B cell (primary cell): Measurements from ENCODE around the gene BABAM2. TPM values are rescaled to one million over a fixed set of nuclear protein-coding genes. Genes with fewer than 3 reads are reported as not detected.

Experiments used
- ATAC-seq: fragments of 200-7000 bp; cut with Tn5 transposase; one replicate; pipeline ENCODE4 v1.10.0; 2021; ENCODE audit warnings: low read depth, mild to moderate bottlenecking, moderate number of reproducible peaks, moderate library complexity
- CTCF ChIA-PET: fragments of 350-600 bp; sonication (Branson Sonifier 250); formaldehyde crosslinking; loops from one replicate; lab custom pipeline; 2021; ENCODE audit warnings: antibody characterized with exemption, inconsistent platforms; lab: Charles Lee
- POLR2A ChIA-PET: fragments of 350-600 bp; sonication (Branson Sonifier 250); formaldehyde crosslinking; loops from one replicate; lab custom pipeline; 2021; ENCODE audit warnings: antibody characterized with exemption; lab: Charles Lee
- DNase-seq: peaks from one replicate; pipeline ENCODE4 v3.0.0; 2013
- H2AFZ ChIP-seq: 2 replicates; pipeline ENCODE4 v1.6.1; 2012; ENCODE audit warnings: mild to moderate bottlenecking, low read depth, low read length; ENCODE audit not compliant: insufficient read depth, poor library complexity, severe bottlenecking
- H3K27ac ChIP-seq, 2 donors: 1 replicate in 1 of 2; 2 replicates in 1 of 2; pipeline ENCODE4 v1.5.1; 2012 to 2013; ENCODE audit warnings: low read length in 2 of 2, mild to moderate bottlenecking in 2 of 2, moderate library complexity in 1 of 2
- H3K27me3 ChIP-seq, 4 experiments: fragments of 200-600 bp in 1 of 4; sonication (generic) in 1 of 4; replicated peaks in 1 of 4; 1 replicate in 2 of 4; 2 replicates in 2 of 4; pipeline versions ENCODE4 v1.6.1 to v1.7.0; 2013 to 2016; ENCODE audit warnings: low read length in 3 of 4, mild to moderate bottlenecking in 2 of 4, mixed read lengths in 1 of 4, moderate library complexity in 1 of 4; ENCODE audit not compliant: insufficient read depth in 4 of 4, control insufficient read depth in 3 of 4; ENCODE audit errors: control extremely low read depth in 1 of 4
- H3K36me3 ChIP-seq, 2 experiments: replicated peaks in 1 of 2; 1 replicate in 1 of 2; 2 replicates in 1 of 2; pipeline versions ENCODE4 v1.6.1 to v1.7.1; 2013; ENCODE audit warnings: low read length in 1 of 2; ENCODE audit not compliant: insufficient read depth in 2 of 2, control insufficient read depth in 1 of 2; ENCODE audit errors: control extremely low read depth in 1 of 2, extremely low read depth in 1 of 2
- H3K4me1 ChIP-seq, 2 donors: fragments of 200-600 bp in 1 of 2; sonication (generic) in 1 of 2; 1 replicate in 1 of 2; 2 replicates in 1 of 2; pipeline versions ENCODE4 v1.5.1 to v1.6.1; 2013 to 2017; ENCODE audit warnings: low read length in 2 of 2; ENCODE audit not compliant: control insufficient read depth in 2 of 2, insufficient read depth in 2 of 2
- H3K4me2 ChIP-seq: replicated peaks from 2 replicates; pipeline ENCODE3; 2012; ENCODE audit warnings: mild to moderate bottlenecking, low read depth, low read length; ENCODE audit not compliant: poor library complexity, severe bottlenecking
- H3K4me3 ChIP-seq, 5 experiments: fragments of 200-600 bp in 1 of 5; sonication (generic) in 1 of 5; 1 replicate in 3 of 5; 2 replicates in 2 of 5; pipeline versions ENCODE4 v1.5.1 to v1.7.0; 2011 to 2016; ENCODE audit warnings: low read length in 4 of 5, mild to moderate bottlenecking in 4 of 5, low read depth in 2 of 5, control low read depth in 1 of 5, moderate library complexity in 1 of 5; ENCODE audit not compliant: insufficient read depth in 1 of 5; ENCODE audit errors: control extremely low read depth in 1 of 5, extremely low read depth in 1 of 5
- H3K79me2 ChIP-seq: fragments of 200-600 bp; sonication (generic); one replicate; pipeline ENCODE4 v1.6.0; 2016; ENCODE audit warnings: low read length; ENCODE audit not compliant: control insufficient read depth, insufficient read depth
- H3K9ac ChIP-seq: fragments of 200-600 bp; sonication (generic); 2 replicates; pipeline ENCODE4 v1.6.1; 2017; ENCODE audit warnings: mild to moderate bottlenecking, low read length, moderate library complexity
- H3K9me3 ChIP-seq, 3 donors: one replicate each; pipeline versions ENCODE4 v1.6.1 to v1.7.1; 2013; ENCODE audit warnings: low read length in 2 of 3; ENCODE audit not compliant: control insufficient read depth in 2 of 3, insufficient read depth in 1 of 3; ENCODE audit errors: control extremely low read depth in 1 of 3
- H4K20me1 ChIP-seq: 2 replicates; pipeline ENCODE4 v1.6.0; 2012; ENCODE audit warnings: mild to moderate bottlenecking, low read length; ENCODE audit not compliant: insufficient read depth, control insufficient read depth, poor library complexity, severe bottlenecking
- H3K27ac Mint-ChIP-seq: one replicate; pipeline ENCODE4 v1.8.0; 2021; ENCODE audit warnings: mixed read lengths
- H3K27me3 Mint-ChIP-seq: one replicate; pipeline ENCODE4 v1.8.0; 2021; ENCODE audit warnings: mixed read lengths
- H3K4me1 Mint-ChIP-seq: one replicate; pipeline ENCODE4 v1.8.0; 2021; ENCODE audit warnings: mixed read lengths
- H3K4me3 Mint-ChIP-seq: one replicate; pipeline ENCODE4 v1.8.0; 2021; ENCODE audit warnings: mixed read lengths
- H3K9me3 Mint-ChIP-seq: one replicate; pipeline ENCODE4 v1.8.0; 2022; ENCODE audit warnings: mixed read lengths; ENCODE audit not compliant: insufficient read depth
- CTCF ChIP-seq: fragments of 200-600 bp; IDR thresholded peaks from one replicate; pipeline ENCODE4 v1.8.0; 2022; ENCODE audit warnings: antibody characterized with exemption, mild to moderate bottlenecking
- EZH2 ChIP-seq: IDR thresholded peaks from 2 replicates; pipeline ENCODE4 v1.6.1; 2012; ENCODE audit warnings: borderline replicate concordance, low read depth, mild to moderate bottlenecking, moderate library complexity, low read length; ENCODE audit not compliant: insufficient read depth, poor library complexity, severe bottlenecking
- WGBS: methylation state at CpG from one replicate; pipeline ENCODE4 v1.1.5; 2013; ENCODE audit warnings: missing lambda C conversion rate; ENCODE audit not compliant: insufficient coverage; 5-methylcytosine and 5-hydroxymethylcytosine counted together
- intact Hi-C: fragments of 100-400 bp; cut with micrococcal nuclease; formaldehyde crosslinking; loops from one replicate; pipeline ENCODE4 v1.10.0; 2022
- polyA plus RNA-seq: library from polyadenylated mRNA; depleted of rRNA; stranded (reverse); fragments of >200 nt; gene quantifications from 2 replicates; pipeline ENCODE4 v1.2.3, GENCODE V29; 2012
- total RNA-seq, 2 donors: library from RNA; stranded (reverse); fragments of 120-200 nt in 1 of 2; gene quantifications; 1 replicate in 1 of 2; 2 replicates in 1 of 2; pipeline versions ENCODE4 v1.2.3 to v1.2.4, GENCODE V29; 2013 to 2022

BABAM2 gene
- total and polyA plus RNA-seq, 2 donors (not counting 1 experiment from before 2014, with no cell fraction given) = 22.3 to 69.6 TPM

- no peak overlapping the region for H3K27ac Mint-ChIP-seq
- H3K4me3 Mint-ChIP-seq = no peak overlapping the region
- ATAC-seq (no peak), DNase-seq (no peak)
- no peaks in the 10 kb centered on the region for H3K27me3 ChIP-seq
- no peak overlapping the region for H3K4me2 ChIP-seq
- WGBS = 92% methylated on average over 4 of the region's 5 CpGs
- H2AFZ ChIP-seq = no peak overlapping the region
- no peaks in the 10 kb centered on the region for H3K36me3 ChIP-seq
- intact Hi-C loops = no loop called here
- no peak overlapping the region for H3K27ac ChIP-seq
- H3K4me1 Mint-ChIP-seq = no peaks in the 10 kb centered on the region
- CTCF ChIA-PET = no interaction called here
- H3K9me3 ChIP-seq = no peaks in the 10 kb centered on the region
- H3K9me3 Mint-ChIP-seq = peaks cover 4% of the 10 kb centered on the region
- H3K79me2 ChIP-seq = no peaks in the 10 kb centered on the region
- H3K27me3 Mint-ChIP-seq = no peaks in the 10 kb centered on the region
- no peaks in the 10 kb centered on the region for H4K20me1 ChIP-seq
- POLR2A ChIA-PET = no interaction called here
- H3K4me3 ChIP-seq = no peak overlapping the region
- H3K9ac ChIP-seq = no peak overlapping the region
- TF ChIP-seq EZH2 (no peak), CTCF (no peak)
- H3K4me1 ChIP-seq = no peaks in the 10 kb centered on the region
Measured at GRCh38 chr2:28185153-28185552, 294.6 kb downstream of the BABAM2 start.

- Histone ChIP-seq H3K36me3 (no peaks in the 10 kb centered on the region), H3K27me3 (no peaks in the 10 kb centered on the region), H4K20me1 (no peaks in the 10 kb centered on the region), H2AFZ (no peak overlapping the region), H3K4me2 (no peak overlapping the region), H3K4me3 (no peak overlapping the region), H3K79me2 (no peaks in the 10 kb centered on the region), H3K9me3 (no peaks in the 10 kb centered on the region), H3K9ac (no peak overlapping the region), H3K27ac (no peak overlapping the region), H3K4me1 (no peaks in the 10 kb centered on the region)
- ChIA-PET CTCF (no interaction called here), POLR2A (no interaction called here)
- intact Hi-C loops = no loop called here
- H3K27ac Mint-ChIP-seq = no peak overlapping the region
- no peak for TF ChIP-seq CTCF
- TF ChIP-seq EZH2 = no peak
- no peaks in the 10 kb centered on the region for H3K4me1 Mint-ChIP-seq
- no CpG with 5 or more reads among the region's 2 CpGs for WGBS
- DNase-seq (no peak), ATAC-seq (no peak)
- peaks cover 2% of the 10 kb centered on the region for H3K9me3 Mint-ChIP-seq
- H3K4me3 Mint-ChIP-seq = no peak overlapping the region
- H3K27me3 Mint-ChIP-seq = no peaks in the 10 kb centered on the region
Measured at GRCh38 chr2:28185891-28186290, 295.4 kb downstream of the BABAM2 start.
